H9 (cell line): ENCODE measurements around the gene MAGEA6. TPM values are rescaled to one million over a fixed set of nuclear protein-coding genes. Genes with fewer than 3 reads are reported as not detected.
"Not testable (repeated sequence)": the region's sequence is repeated elsewhere in the genome, so short reads cannot be mapped to it uniquely, and the experiment has no call there.

Experiments used
- DNase-seq: peaks from one replicate; pipeline ENCODE4 v3.0.0-alpha.2; 2017
- H2AFZ ChIP-seq: one replicate; pipeline ENCODE4 v1.6.1; 2013; ENCODE audit warnings: mild to moderate bottlenecking, low read length, control low read depth, moderate library complexity
- H2AK5ac ChIP-seq: 2 replicates; pipeline ENCODE4 v1.6.1; 2013; ENCODE audit warnings: low read length, control low read depth, mixed read lengths; ENCODE audit not compliant: insufficient read length
- H2BK120ac ChIP-seq: one replicate; pipeline ENCODE4 v1.6.1; 2013; ENCODE audit warnings: low read depth, mild to moderate bottlenecking, low read length, control low read depth, inconsistent platforms; ENCODE audit not compliant: poor library complexity, severe bottlenecking
- H2BK12ac ChIP-seq: 2 replicates; pipeline ENCODE4 v1.6.1; 2013; ENCODE audit warnings: low read length, control low read depth, mixed read lengths, low read depth; ENCODE audit not compliant: insufficient read length
- H2BK15ac ChIP-seq: 2 replicates; pipeline ENCODE4 v1.6.1; 2013; ENCODE audit warnings: low read depth, low read length, control low read depth
- H2BK20ac ChIP-seq: one replicate; pipeline ENCODE4 v1.6.1; 2013; ENCODE audit warnings: low read depth, mild to moderate bottlenecking, low read length, control low read depth, inconsistent platforms; ENCODE audit not compliant: poor library complexity, severe bottlenecking
- H2BK5ac ChIP-seq: 2 replicates; pipeline ENCODE4 v1.6.1; 2013; ENCODE audit warnings: low read length, control low read depth, mixed read lengths; ENCODE audit not compliant: insufficient read length
- H3K14ac ChIP-seq: 2 replicates; pipeline ENCODE4 v1.6.1; 2013; ENCODE audit warnings: low read length, control low read depth; ENCODE audit not compliant: insufficient read depth
- H3K18ac ChIP-seq: 2 replicates; pipeline ENCODE4 v1.6.1; 2013; ENCODE audit warnings: low read depth, mild to moderate bottlenecking, mixed read lengths, low read length, control low read depth; ENCODE audit not compliant: insufficient read length
- H3K23ac ChIP-seq: 2 replicates; pipeline ENCODE4 v1.6.1; 2013; ENCODE audit warnings: low read length, control low read depth, mixed read lengths, low read depth; ENCODE audit not compliant: insufficient read length
- H3K23me2 ChIP-seq: 2 replicates; pipeline ENCODE4 v1.6.1; 2013; ENCODE audit warnings: low read depth, mild to moderate bottlenecking, mixed read lengths, low read length, control low read depth; ENCODE audit not compliant: insufficient read length, poor library complexity, severe bottlenecking
- H3K27ac ChIP-seq: 2 replicates; pipeline ENCODE4 v1.5.1; 2013; ENCODE audit warnings: low read length, control low read depth, mixed read lengths, low read depth; ENCODE audit not compliant: insufficient read length
- H3K27me3 ChIP-seq: 2 replicates; pipeline ENCODE4 v1.6.1; 2013; ENCODE audit warnings: low read length, control low read depth, inconsistent platforms; ENCODE audit not compliant: insufficient read depth
- H3K4ac ChIP-seq: 2 replicates; pipeline ENCODE4 v1.6.1; 2013; ENCODE audit warnings: low read depth, mild to moderate bottlenecking, control low read depth, inconsistent platforms, low read length, moderate library complexity
- H3K4me1 ChIP-seq: 2 replicates; pipeline ENCODE4 v1.6.1; 2013; ENCODE audit warnings: low read length, control low read depth, inconsistent platforms; ENCODE audit not compliant: insufficient read depth
- H3K4me2 ChIP-seq: 2 replicates; pipeline ENCODE4 v1.6.1; 2013; ENCODE audit warnings: low read length, control low read depth, mixed read lengths; ENCODE audit not compliant: insufficient read length, insufficient read depth
- H3K56ac ChIP-seq: 2 replicates; pipeline ENCODE4 v1.6.1; 2013; ENCODE audit warnings: low read depth, mild to moderate bottlenecking, mixed read lengths, low read length, control low read depth; ENCODE audit not compliant: insufficient read length
- H3K79me1 ChIP-seq: 2 replicates; pipeline ENCODE4 v1.6.1; 2013; ENCODE audit warnings: low read depth, mild to moderate bottlenecking, moderate library complexity, low read length, control low read depth, inconsistent platforms; ENCODE audit not compliant: insufficient read depth, poor library complexity, severe bottlenecking
- H3K79me2 ChIP-seq: 2 replicates; pipeline ENCODE4 v1.6.1; 2013; ENCODE audit warnings: low read length, control low read depth, inconsistent platforms; ENCODE audit not compliant: insufficient read depth
- H3K9ac ChIP-seq: 2 replicates; pipeline ENCODE4 v1.6.1; 2013; ENCODE audit warnings: low read length, control low read depth, mixed read lengths; ENCODE audit not compliant: insufficient read length; ENCODE audit errors: extremely low read depth
- H3K9me3 ChIP-seq: one replicate; pipeline ENCODE4 v1.6.1; 2013; ENCODE audit warnings: low read depth, low read length, inconsistent platforms; ENCODE audit not compliant: control insufficient read depth
- H3T11ph ChIP-seq: one replicate; pipeline ENCODE4 v1.6.1; 2013; ENCODE audit warnings: mild to moderate bottlenecking, low read length, control low read depth, inconsistent platforms
- H4K20me1 ChIP-seq: one replicate; pipeline ENCODE4 v1.6.1; 2013; ENCODE audit not compliant: control insufficient read depth, insufficient read length, insufficient read depth
- H4K5ac ChIP-seq: 2 replicates; pipeline ENCODE4 v1.6.1; 2013; ENCODE audit warnings: low read depth, mild to moderate bottlenecking, mixed read lengths, low read length, control low read depth; ENCODE audit not compliant: insufficient read length
- H4K8ac ChIP-seq: replicated peaks from 2 replicates; pipeline ENCODE4 v1.6.1; 2013; ENCODE audit warnings: low read length, control low read depth, mixed read lengths, low read depth; ENCODE audit not compliant: insufficient read length
- H4K91ac ChIP-seq: 2 replicates; pipeline ENCODE4 v1.6.1; 2013; ENCODE audit warnings: low read depth, mild to moderate bottlenecking, moderate library complexity, mixed read lengths, low read length, control low read depth; ENCODE audit not compliant: insufficient read length
- H3K27ac Mint-ChIP-seq, 3 experiments: 2 replicates in 2 of 3; 3 replicates in 1 of 3; pipeline ENCODE4 v1.8.0; 2020 to 2021; ENCODE audit warnings: mixed read lengths in 3 of 3, mild to moderate bottlenecking in 1 of 3, moderate library complexity in 1 of 3
- H3K27me3 Mint-ChIP-seq: 2 replicates; pipeline ENCODE4 v1.8.0; 2021; ENCODE audit warnings: low read depth, mild to moderate bottlenecking, moderate library complexity, mixed read lengths
- H3K36me3 Mint-ChIP-seq, 3 experiments: 2 replicates in 2 of 3; 3 replicates in 1 of 3; pipeline ENCODE4 v1.8.0; 2020 to 2021; ENCODE audit warnings: low read depth in 3 of 3, mixed read lengths in 3 of 3; ENCODE audit not compliant: insufficient read depth in 1 of 3
- H3K4me1 Mint-ChIP-seq, 2 experiments: 2 replicates each; pipeline ENCODE4 v1.8.0; 2020; ENCODE audit warnings: mixed read lengths in 2 of 2
- H3K4me3 Mint-ChIP-seq, 2 experiments: 2 replicates in 1 of 2; 3 replicates in 1 of 2; pipeline ENCODE4 v1.8.0; 2020 to 2021; ENCODE audit warnings: mild to moderate bottlenecking in 2 of 2, mixed read lengths in 2 of 2, moderate library complexity in 1 of 2
- H3K9me3 Mint-ChIP-seq, 2 experiments: 2 replicates in 1 of 2; 3 replicates in 1 of 2; pipeline ENCODE4 v1.8.0; 2020; ENCODE audit warnings: mild to moderate bottlenecking in 2 of 2, mixed read lengths in 2 of 2, moderate library complexity in 1 of 2
- WGBS: extraction: QIAGEN DNeasy Blood & Tissue Kit; methylation state at CpG from one replicate; pipeline ENCODE4 v1.1.7; 2013; ENCODE audit warnings: missing lambda C conversion rate, low lambda C conversion rate, mixed read lengths; ENCODE audit not compliant: insufficient read length; ENCODE audit errors: extremely low coverage; 5-methylcytosine and 5-hydroxymethylcytosine counted together
- total RNA-seq: library from RNA; stranded (reverse); gene quantifications from 2 replicates; pipeline ENCODE4 v1.2.1, GENCODE V29; 2021

Gene MAGEA6
- total RNA-seq, 1 experiment from 2014 or later, result not detected

DNA sequence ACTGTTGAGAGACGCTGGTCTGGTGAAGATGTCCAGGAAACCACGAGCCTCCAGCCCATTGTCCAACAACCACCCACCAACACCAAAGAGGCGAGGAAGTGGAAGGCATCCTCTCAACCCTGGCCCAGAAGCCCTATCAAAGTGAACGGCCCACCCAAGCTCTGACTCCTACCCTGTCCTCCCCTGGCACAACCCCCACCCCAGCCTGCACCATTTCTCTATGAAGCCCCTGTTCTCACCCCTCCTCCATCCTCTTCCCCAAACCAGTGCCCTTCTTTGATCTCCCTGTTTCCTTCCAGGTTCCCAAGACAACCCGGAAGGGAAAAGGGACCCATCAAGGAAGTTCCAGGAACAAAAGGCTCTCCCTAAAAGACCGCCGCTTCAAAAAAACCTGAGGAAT, 9.9 kb downstream of the MAGEA6 start:
- not testable (repeated sequence) for H2BK15ac ChIP-seq, H3K79me2 ChIP-seq, H3K23me2 ChIP-seq, H3K9me3 ChIP-seq, H3K4me2 ChIP-seq, H3K18ac ChIP-seq, H3K4me3 Mint-ChIP-seq, H3K9ac ChIP-seq, H3K4me1 Mint-ChIP-seq, H3K4me1 ChIP-seq, H2BK20ac ChIP-seq, H3K56ac ChIP-seq, H4K8ac ChIP-seq, H2AFZ ChIP-seq, DNase-seq, H4K91ac ChIP-seq, H4K5ac ChIP-seq, H2BK12ac ChIP-seq, H3K23ac ChIP-seq, H3K79me1 ChIP-seq, H3K27me3 Mint-ChIP-seq, H3K4ac ChIP-seq, H3K36me3 Mint-ChIP-seq, H3T11ph ChIP-seq, H3K27ac ChIP-seq, H2AK5ac ChIP-seq, H2BK120ac ChIP-seq, H3K27ac Mint-ChIP-seq, H3K9me3 Mint-ChIP-seq, H4K20me1 ChIP-seq, H3K27me3 ChIP-seq, H2BK5ac ChIP-seq, H3K14ac ChIP-seq
- whole genome bisulfite sequencing, result no CpG with 5 or more reads among the region's 7 CpGs

- not testable (repeated sequence) for H3K27ac Mint-ChIP-seq, H3K14ac ChIP-seq, H3K4me3 Mint-ChIP-seq, H3K18ac ChIP-seq, H2BK12ac ChIP-seq, H3K79me2 ChIP-seq, H4K5ac ChIP-seq, H3K9me3 ChIP-seq, H3K56ac ChIP-seq, H3K4me1 Mint-ChIP-seq, H2BK20ac ChIP-seq, H4K8ac ChIP-seq, H3K23me2 ChIP-seq, H3K23ac ChIP-seq, H3K27me3 ChIP-seq, H3K4ac ChIP-seq, H2BK15ac ChIP-seq, H2BK5ac ChIP-seq, H2BK120ac ChIP-seq, H4K20me1 ChIP-seq, H2AK5ac ChIP-seq, H3K36me3 Mint-ChIP-seq, DNase-seq, H3K4me1 ChIP-seq, H4K91ac ChIP-seq, H3K4me2 ChIP-seq, H3K79me1 ChIP-seq, H3K27me3 Mint-ChIP-seq, H2AFZ ChIP-seq, H3K27ac ChIP-seq, H3K9me3 Mint-ChIP-seq, H3K9ac ChIP-seq, H3T11ph ChIP-seq
- WGBS, result no CpG with 5 or more reads among the region's 2 CpGs
These were observed 10.6 kb downstream of the MAGEA6 start, which contains the start of gene CSAG3 for GRCh38 chrX:152758918-152759317. CSAG3 (plus strand) TSS chrX:152759218.
